Upper lobe of right lung (tissue), 1 donor: ENCODE data around the gene SMC1B. TPM values are rescaled to one million over a fixed set of nuclear protein-coding genes. Genes with fewer than 3 reads are reported as not detected.
A peak's percentile ranks its signal among the peaks of the same experiment; 100 is the strongest.

Experiments
- ATAC-seq: fragments of 200-7000 bp; cut with Tn5 transposase; one replicate; pipeline ENCODE4 v1.9.1; 2020; ENCODE audit warnings: mild to moderate bottlenecking, moderate library complexity
- DNase-seq: peaks from one replicate; pipeline ENCODE4 v3.0.0-alpha.2; 2020
- H3K27ac ChIP-seq: fragments of 200-600 bp; one replicate; pipeline ENCODE4 v1.8.0; 2022
- H3K27me3 ChIP-seq: fragments of 200-600 bp; one replicate; pipeline ENCODE4 v1.8.0; 2022; ENCODE audit warnings: mild to moderate bottlenecking
- H3K36me3 ChIP-seq: fragments of 200-600 bp; one replicate; pipeline ENCODE4 v1.8.0; 2022
- H3K4me1 ChIP-seq: fragments of 200-600 bp; one replicate; pipeline ENCODE4 v1.8.0; 2022
- H3K4me3 ChIP-seq: fragments of 200-600 bp; one replicate; pipeline ENCODE4 v1.8.0; 2022; ENCODE audit warnings: mild to moderate bottlenecking
- H3K9me3 ChIP-seq: fragments of 200-600 bp; one replicate; pipeline ENCODE4 v1.8.0; 2022
- CTCF ChIP-seq: fragments of 200-600 bp; IDR thresholded peaks from one replicate; pipeline ENCODE4 v1.8.0; 2022; ENCODE audit warnings: antibody characterized with exemption
- intact Hi-C: fragments of 100-400 bp; cut with DNase I; formaldehyde crosslinking; loops from one replicate; pipeline ENCODE4 v1.11.0; 2022
- total RNA-seq: library from RNA; stranded (reverse); fragmentation: NEBNext Ultra II Directional; extraction: Animal tissue kit (Norgen Biotek cat#: 25700); gene quantifications from one replicate; pipeline ENCODE4 v1.2.1, GENCODE V29; 2021
- donor health status: DM: no; HTN: yes; CAD: no; lungs with severe emphysema.

Gene SMC1B
- total RNA-seq, 1 donor from 2014 or later = not detected

- no peaks in the 10 kb centered on the region for H3K27me3 ChIP-seq
- ATAC-seq (no peak), DNase-seq (no peak)
- H3K36me3 ChIP-seq = no peaks in the 10 kb centered on the region
- H3K4me3 ChIP-seq = no peak overlapping the region
- no peaks in the 10 kb centered on the region for H3K9me3 ChIP-seq
- intact Hi-C loops = no loop called here
- H3K27ac ChIP-seq = no peak overlapping the region
- no peaks in the 10 kb centered on the region for H3K4me1 ChIP-seq
- TF ChIP-seq CTCF = no peak
Observed at GRCh38 chr22:45420539-45420938, 7.1 kb upstream of the SMC1B start.

- H3K36me3 ChIP-seq = no peaks in the 10 kb centered on the region
- ATAC-seq = no peak
- intact Hi-C loops = no loop called here
- no peak for TF ChIP-seq CTCF
- H3K27ac ChIP-seq = no peak overlapping the region
- no peaks in the 10 kb centered on the region for H3K4me1 ChIP-seq
- no peaks in the 10 kb centered on the region for H3K27me3 ChIP-seq
- H3K9me3 ChIP-seq = no peaks in the 10 kb centered on the region
- no peak for DNase-seq
- no peak overlapping the region for H3K4me3 ChIP-seq
Observed at GRCh38 chr22:45420011-45420410, 6.6 kb upstream of the SMC1B start.

- Histone ChIP-seq H3K27ac (no peak overlapping the region), H3K27me3 (no peaks in the 10 kb centered on the region), H3K4me3 (no peak overlapping the region), H3K4me1 (peaks cover 4% of the 10 kb centered on the region), H3K36me3 (no peaks in the 10 kb centered on the region), H3K9me3 (no peaks in the 10 kb centered on the region)
- no peak for TF ChIP-seq CTCF
- no peak for ATAC-seq
- intact Hi-C loops = no loop called here
- peak; percentile 3 for DNase-seq
Observed at GRCh38 chr22:45418770-45419138, 5.4 kb upstream of the SMC1B start.

GRCh38 chr22:45418056-45418769 is 4.8 kb upstream of the SMC1B start:
- TF ChIP-seq CTCF = no peak
- no peak for ATAC-seq
- Histone ChIP-seq H3K4me3 (no peak overlapping the region), H3K27ac (no peak overlapping the region), H3K27me3 (no peaks in the 10 kb centered on the region), H3K4me1 (peaks cover 6% of the 10 kb centered on the region), H3K36me3 (no peaks in the 10 kb centered on the region), H3K9me3 (no peaks in the 10 kb centered on the region)
- DNase-seq = peak; percentile 27
- intact Hi-C loops = no loop called here

- no peak for DNase-seq
- intact Hi-C loops = no loop called here
- no peak overlapping the region for H3K27ac ChIP-seq
- TF ChIP-seq CTCF = no peak
- H3K27me3 ChIP-seq = no peaks in the 10 kb centered on the region
- peaks cover 9% of the 10 kb centered on the region for H3K4me1 ChIP-seq
- peak overlapping the region; percentile 53 for H3K4me3 ChIP-seq
- no peaks in the 10 kb centered on the region for H3K9me3 ChIP-seq
- ATAC-seq = peak; percentile 52
- no peaks in the 10 kb centered on the region for H3K36me3 ChIP-seq
Observed at GRCh38 chr22:45413013-45413367, 409 bp downstream of the SMC1B start.

- Histone ChIP-seq H3K9me3 (no peaks in the 10 kb centered on the region), H3K4me3 (no peak overlapping the region), H3K27me3 (no peaks in the 10 kb centered on the region), H3K36me3 (no peaks in the 10 kb centered on the region), H3K4me1 (no peaks in the 10 kb centered on the region), H3K27ac (no peak overlapping the region)
- ATAC-seq (no peak), DNase-seq (no peak)
- no peak for TF ChIP-seq CTCF
- intact Hi-C loops = no loop called here
Observed at GRCh38 chr22:45407793-45408192, 5.6 kb downstream of the SMC1B start.
